ENCODE results near the gene ZNF134.

ZNF134 gene

DNA sequence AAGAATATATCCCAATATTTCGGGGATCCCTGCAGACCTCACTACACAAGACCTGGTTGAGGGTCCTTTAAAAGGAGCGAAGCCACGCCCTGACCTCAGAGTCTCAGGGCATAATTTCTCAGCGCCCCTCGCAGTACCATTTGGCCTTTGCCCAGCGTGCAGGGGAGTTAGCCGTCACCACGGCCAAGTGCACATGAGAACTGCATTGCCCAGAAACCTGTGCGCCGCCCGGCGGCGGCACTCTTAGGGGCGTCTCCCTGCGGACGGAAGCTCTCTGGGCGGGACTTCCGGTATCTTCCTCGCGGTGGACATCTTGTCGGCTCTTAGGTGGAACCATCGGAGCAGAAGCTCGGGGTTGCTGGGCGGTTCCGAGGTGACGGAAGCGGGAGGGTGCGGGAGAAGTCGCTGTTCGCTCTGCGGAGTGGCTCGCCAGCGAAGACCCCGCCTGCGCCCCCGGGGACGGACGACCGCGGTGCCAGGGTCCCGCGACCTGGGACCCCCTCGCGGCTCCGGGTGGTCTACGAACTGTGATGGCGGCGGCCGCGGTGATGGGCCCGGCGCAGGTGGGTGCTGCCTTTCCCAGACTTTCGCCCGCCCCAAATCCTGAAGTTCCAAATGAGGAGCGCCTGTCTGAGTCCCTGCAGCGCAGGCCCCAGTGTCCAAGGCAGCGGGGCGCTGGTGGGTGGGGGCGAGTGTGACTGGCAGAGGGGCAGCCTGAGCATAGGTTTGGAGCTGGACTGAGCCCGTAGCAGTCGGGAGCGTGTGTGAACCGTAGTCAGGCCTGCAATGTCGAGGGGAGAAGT lies at the start of gene ZNF134:
Gene ZNF134, plus strand, starts transcription at position 302 of the 803 bp plus-strand sequence. CDS start 5,227 bp downstream, outside the sequence.
- peak within 1 kb of the TSS; percentile 79 for H2AFZ ChIP-seq (ENCODE audit: low read length, unreplicated experiment)
- no peak within 1 kb of the TSS for H3K27ac ChIP-seq (ENCODE audit: low read depth, low read length)
- no peaks in the 10 kb centered on the region for H3K4me1 ChIP-seq (ENCODE audit: control insufficient read depth, insufficient read depth, low read length, unreplicated experiment)
- H3K4me3 ChIP-seq (ENCODE audit: low read depth, low read length) = peak within 1 kb of the TSS; percentile 93
- peaks cover 42% of the 10 kb centered on the region for H3K36me3 ChIP-seq (ENCODE audit: insufficient read depth, low read length)
- no peaks in the 10 kb centered on the region for H3K27me3 ChIP-seq (ENCODE audit: insufficient read depth, low read length)
- peaks cover 49% of the 10 kb centered on the region for H3K79me2 ChIP-seq (ENCODE audit: control insufficient read depth, insufficient read depth, low read length, unreplicated experiment)

DNA sequence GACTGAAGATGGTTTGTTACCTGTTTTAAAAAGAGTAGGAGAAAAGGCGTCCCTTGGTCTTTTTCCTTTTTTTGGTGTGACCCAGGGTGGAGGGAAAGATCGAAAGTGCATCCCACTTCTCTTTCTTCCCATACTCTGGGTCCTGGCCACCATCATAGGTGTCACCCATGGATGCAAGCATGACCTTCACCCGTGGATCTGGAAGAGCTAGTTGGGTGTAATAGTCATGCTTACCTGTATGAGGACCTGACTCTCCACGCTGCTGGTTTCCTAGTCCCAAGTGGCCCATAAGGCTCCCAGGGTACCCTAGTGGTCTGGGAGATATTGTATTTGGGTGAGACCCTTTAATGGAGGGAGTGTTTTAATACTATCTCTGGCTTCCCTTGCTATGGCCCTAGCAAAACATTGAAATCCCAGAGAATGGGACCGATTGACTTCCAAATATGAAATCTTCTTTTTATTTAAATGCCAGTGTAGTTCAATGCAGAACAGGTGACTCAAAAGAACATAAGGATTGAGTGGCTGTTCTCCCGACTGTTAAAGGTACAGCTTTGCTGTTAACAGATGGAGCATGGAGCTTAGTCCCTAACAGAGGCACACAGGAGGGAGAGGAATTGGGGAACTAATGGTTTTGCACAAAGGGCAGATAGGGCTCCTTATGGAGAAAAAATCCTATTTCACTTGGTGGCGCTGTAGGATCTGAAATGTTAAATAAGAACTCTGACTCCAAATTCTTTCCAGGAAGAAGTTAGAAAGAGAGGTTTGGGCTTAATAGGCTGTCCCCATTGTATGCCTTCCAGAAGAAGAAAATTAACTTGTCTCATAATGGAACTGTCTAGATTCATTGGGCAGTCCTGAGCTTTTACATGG lies 47.4 kb upstream of the ZNF134 start:
- Histone ChIP-seq H3K36me3 (ENCODE audit: insufficient read depth, low read length) (peaks cover 10% of the 10 kb centered on the region; the same call in 1 of the 2 replicates), H3K4me3 (ENCODE audit: low read depth, low read length) (no peak overlapping the region), H2AFZ (ENCODE audit: low read length, unreplicated experiment) (no peak overlapping the region), H3K27me3 (ENCODE audit: insufficient read depth, low read length) (no peaks in the 10 kb centered on the region), H3K27ac (ENCODE audit: low read depth, low read length) (no peak overlapping the region), H3K79me2 (ENCODE audit: control insufficient read depth, insufficient read depth, low read length, unreplicated experiment) (no peaks in the 10 kb centered on the region), H3K4me1 (ENCODE audit: control insufficient read depth, insufficient read depth, low read length, unreplicated experiment) (no peaks in the 10 kb centered on the region)

DNA sequence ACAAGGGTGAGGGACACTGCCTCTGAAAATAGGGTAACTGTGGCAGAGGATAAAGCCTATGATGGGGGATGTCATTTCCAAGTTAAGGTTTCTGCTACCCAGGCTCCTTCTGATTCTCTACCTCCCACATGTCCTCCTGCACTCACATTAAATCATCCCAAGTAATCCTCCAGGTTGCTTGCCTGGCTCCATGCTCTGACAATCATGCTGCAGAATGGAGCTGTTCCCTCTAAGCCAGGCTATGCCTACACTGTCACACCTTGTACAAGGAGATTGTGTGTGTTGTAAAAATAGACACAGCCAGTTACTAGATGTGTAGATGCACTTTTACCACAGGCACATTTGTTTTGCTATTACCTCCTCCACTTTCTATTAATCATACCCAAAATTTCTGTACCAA lies 43.3 kb upstream of the ZNF134 start:
- peaks cover 49% of the 10 kb centered on the region for H3K36me3 ChIP-seq (ENCODE audit: insufficient read depth, low read length)
- no peak overlapping the region for H2AFZ ChIP-seq (ENCODE audit: low read length, unreplicated experiment)

DNA sequence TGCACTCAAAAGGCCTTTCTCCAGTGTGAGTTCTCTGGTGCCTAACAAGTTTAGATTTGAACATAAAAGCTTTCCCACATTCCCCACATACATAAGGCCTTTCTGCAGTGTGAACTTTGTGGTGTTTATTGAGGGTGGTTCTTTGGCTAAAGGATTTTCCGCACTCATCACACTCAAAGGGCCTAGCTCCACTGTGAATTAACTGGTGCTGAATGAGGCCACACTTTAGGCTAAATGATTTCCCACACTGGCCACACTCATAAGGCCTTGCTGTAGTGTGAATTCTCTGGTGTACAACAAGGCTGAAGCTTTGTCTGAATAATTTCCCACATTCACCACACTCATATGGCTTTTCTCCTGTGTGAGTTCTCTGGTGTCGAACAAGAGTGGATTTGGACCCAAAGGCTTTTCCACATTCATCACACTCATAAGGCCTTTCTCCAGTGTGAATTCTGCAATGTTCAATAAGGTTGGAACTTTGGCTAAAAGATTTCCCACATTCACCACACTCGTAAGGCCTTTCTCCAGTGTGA lies 41.6 kb upstream of the ZNF134 start:
- peaks cover 62% of the 10 kb centered on the region for H3K36me3 ChIP-seq (ENCODE audit: insufficient read depth, low read length)
- no peaks in the 10 kb centered on the region for H3K27me3 ChIP-seq (ENCODE audit: insufficient read depth, low read length)
- H2AFZ ChIP-seq (ENCODE audit: low read length, unreplicated experiment) = no peak overlapping the region
- H3K4me1 ChIP-seq (ENCODE audit: control insufficient read depth, insufficient read depth, low read length, unreplicated experiment) = no peaks in the 10 kb centered on the region
- H3K79me2 ChIP-seq (ENCODE audit: control insufficient read depth, insufficient read depth, low read length, unreplicated experiment) = peaks cover 9% of the 10 kb centered on the region
- no peak overlapping the region for H3K27ac ChIP-seq (ENCODE audit: low read depth, low read length)
- no peak overlapping the region for H3K4me3 ChIP-seq (ENCODE audit: low read depth, low read length)

More for the DNA sequence above, 43.3 kb upstream of the ZNF134 start:
- H3K79me2 ChIP-seq (ENCODE audit: control insufficient read depth, insufficient read depth, low read length, unreplicated experiment) = no peaks in the 10 kb centered on the region
- no peaks in the 10 kb centered on the region for H3K4me1 ChIP-seq (ENCODE audit: control insufficient read depth, insufficient read depth, low read length, unreplicated experiment)
- no peaks in the 10 kb centered on the region for H3K27me3 ChIP-seq (ENCODE audit: insufficient read depth, low read length)
- H3K27ac ChIP-seq (ENCODE audit: low read depth, low read length) = no peak overlapping the region
- H3K4me3 ChIP-seq (ENCODE audit: low read depth, low read length) = no peak overlapping the region

DNA sequence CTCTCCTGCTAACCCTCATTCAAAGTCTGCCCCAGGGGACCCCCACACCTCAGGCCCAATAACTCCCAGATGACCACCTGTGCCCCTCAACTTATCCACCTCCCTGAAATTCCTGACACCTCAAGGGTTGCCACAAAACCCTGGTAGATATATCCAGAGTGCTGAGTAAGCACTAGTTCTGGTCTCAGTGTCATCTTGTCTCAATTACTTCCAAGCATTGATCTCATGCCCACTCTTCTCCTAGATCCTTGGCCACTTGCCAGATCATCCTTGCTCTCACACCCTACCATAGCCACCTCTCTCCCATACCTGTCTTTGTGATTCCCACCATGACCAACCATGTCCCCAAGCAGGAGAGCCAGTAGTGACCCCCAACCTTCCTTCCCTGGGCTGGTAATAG lies 37.4 kb upstream of the ZNF134 start:
- H3K36me3 ChIP-seq (ENCODE audit: insufficient read depth, low read length) = peaks cover 52% of the 10 kb centered on the region
- no peak overlapping the region; the same call in 1 of the 2 replicates for H3K4me3 ChIP-seq (ENCODE audit: low read depth, low read length)
- peaks cover 20% of the 10 kb centered on the region for H3K79me2 ChIP-seq (ENCODE audit: control insufficient read depth, insufficient read depth, low read length, unreplicated experiment)

DNA sequence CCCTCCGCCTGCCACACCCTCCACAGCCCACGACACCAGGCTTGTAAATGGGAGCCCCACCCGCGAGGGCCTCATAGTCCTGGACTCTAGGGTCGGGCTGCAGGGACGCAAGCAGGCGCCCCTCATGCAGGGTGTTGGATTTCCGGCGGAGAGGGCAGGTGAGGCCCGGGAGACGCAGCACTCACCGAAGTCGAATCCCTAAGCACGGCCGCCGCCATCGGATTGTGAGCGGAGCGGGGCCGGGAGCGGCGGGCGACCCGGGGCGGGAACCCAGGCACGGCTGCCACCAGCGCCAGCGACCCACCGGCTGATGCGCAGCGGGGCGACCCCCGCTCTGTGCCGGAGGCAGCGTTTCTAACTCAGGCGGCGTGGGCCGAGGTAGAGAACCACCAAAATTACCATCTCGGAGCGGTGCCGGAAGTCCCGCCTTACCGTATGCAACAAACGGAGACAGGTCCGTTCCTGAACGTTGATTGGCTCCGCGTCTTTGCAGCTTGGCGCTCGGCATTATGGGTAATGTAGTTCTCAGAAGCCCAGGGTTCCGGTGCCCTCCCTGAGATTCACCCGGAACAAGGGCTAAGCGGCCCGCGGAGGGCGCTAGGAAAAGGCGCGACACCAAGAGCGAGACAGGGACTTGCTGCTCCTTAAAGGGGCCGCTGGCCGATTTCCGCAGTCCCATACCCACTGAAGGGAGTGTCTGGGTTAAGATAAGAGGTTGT lies 35.4 kb upstream of the ZNF134 start, which contains the start of gene ZNF416:
Gene ZNF416, minus strand, starts transcription at position 425 of the 719 bp plus-strand sequence. Its CDS starts 207 bp downstream, at position 218.
- H3K36me3 ChIP-seq (ENCODE audit: insufficient read depth, low read length) = peaks cover 33% of the 10 kb centered on the region
- H3K4me3 ChIP-seq (ENCODE audit: low read depth, low read length) = peak within 1 kb of the TSS; percentile 79
- peaks cover 3% of the 10 kb centered on the region for H3K4me1 ChIP-seq (ENCODE audit: control insufficient read depth, insufficient read depth, low read length, unreplicated experiment)
- peaks cover 20% of the 10 kb centered on the region for H3K79me2 ChIP-seq (ENCODE audit: control insufficient read depth, insufficient read depth, low read length, unreplicated experiment)
- H3K27me3 ChIP-seq (ENCODE audit: insufficient read depth, low read length) = no peaks in the 10 kb centered on the region
- no peak within 1 kb of the TSS for H3K27ac ChIP-seq (ENCODE audit: low read depth, low read length)
- peak within 1 kb of the TSS; percentile 55 for H2AFZ ChIP-seq (ENCODE audit: low read length, unreplicated experiment)

More for the DNA sequence above, 37.4 kb upstream of the ZNF134 start:
- Histone ChIP-seq H3K27ac (ENCODE audit: low read depth, low read length) (no peak overlapping the region), H3K27me3 (ENCODE audit: insufficient read depth, low read length) (no peaks in the 10 kb centered on the region), H3K4me1 (ENCODE audit: control insufficient read depth, insufficient read depth, low read length, unreplicated experiment) (peaks cover 3% of the 10 kb centered on the region), H2AFZ (ENCODE audit: low read length, unreplicated experiment) (no peak overlapping the region)

DNA sequence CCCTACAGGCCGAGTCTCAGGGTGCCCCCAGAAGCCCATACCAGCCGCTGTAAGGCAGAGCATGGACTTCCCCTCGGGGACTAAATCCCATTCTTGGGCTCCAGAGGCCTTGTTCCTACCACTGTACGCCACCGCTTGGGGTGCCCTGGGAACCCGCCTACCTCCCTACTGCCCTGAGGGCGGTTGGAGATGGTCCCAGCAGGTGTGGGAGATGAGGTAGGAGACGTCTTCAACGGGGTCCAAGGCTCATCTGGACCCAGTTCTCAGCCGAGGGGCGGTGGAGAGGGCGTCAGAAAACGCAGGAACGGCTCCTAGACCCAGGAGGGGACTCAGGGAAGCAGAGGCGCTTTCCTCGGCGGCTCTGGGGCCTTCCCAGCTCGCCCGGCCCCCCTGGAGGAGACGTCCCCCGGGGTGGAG lies 30.9 kb upstream of the ZNF134 start:
- no peaks in the 10 kb centered on the region for H3K27me3 ChIP-seq (ENCODE audit: insufficient read depth, low read length)
- peaks cover 18% of the 10 kb centered on the region for H3K79me2 ChIP-seq (ENCODE audit: control insufficient read depth, insufficient read depth, low read length, unreplicated experiment)
- H3K27ac ChIP-seq (ENCODE audit: low read depth, low read length) = no peak overlapping the region
- H3K4me3 ChIP-seq (ENCODE audit: low read depth, low read length) = peak overlapping the region; percentile 95
- peaks cover 9% of the 10 kb centered on the region; the same call in 1 of the 2 replicates for H3K36me3 ChIP-seq (ENCODE audit: insufficient read depth, low read length)
- no peaks in the 10 kb centered on the region for H3K4me1 ChIP-seq (ENCODE audit: control insufficient read depth, insufficient read depth, low read length, unreplicated experiment)
- peak overlapping the region; percentile 96 for H2AFZ ChIP-seq (ENCODE audit: low read length, unreplicated experiment)

DNA sequence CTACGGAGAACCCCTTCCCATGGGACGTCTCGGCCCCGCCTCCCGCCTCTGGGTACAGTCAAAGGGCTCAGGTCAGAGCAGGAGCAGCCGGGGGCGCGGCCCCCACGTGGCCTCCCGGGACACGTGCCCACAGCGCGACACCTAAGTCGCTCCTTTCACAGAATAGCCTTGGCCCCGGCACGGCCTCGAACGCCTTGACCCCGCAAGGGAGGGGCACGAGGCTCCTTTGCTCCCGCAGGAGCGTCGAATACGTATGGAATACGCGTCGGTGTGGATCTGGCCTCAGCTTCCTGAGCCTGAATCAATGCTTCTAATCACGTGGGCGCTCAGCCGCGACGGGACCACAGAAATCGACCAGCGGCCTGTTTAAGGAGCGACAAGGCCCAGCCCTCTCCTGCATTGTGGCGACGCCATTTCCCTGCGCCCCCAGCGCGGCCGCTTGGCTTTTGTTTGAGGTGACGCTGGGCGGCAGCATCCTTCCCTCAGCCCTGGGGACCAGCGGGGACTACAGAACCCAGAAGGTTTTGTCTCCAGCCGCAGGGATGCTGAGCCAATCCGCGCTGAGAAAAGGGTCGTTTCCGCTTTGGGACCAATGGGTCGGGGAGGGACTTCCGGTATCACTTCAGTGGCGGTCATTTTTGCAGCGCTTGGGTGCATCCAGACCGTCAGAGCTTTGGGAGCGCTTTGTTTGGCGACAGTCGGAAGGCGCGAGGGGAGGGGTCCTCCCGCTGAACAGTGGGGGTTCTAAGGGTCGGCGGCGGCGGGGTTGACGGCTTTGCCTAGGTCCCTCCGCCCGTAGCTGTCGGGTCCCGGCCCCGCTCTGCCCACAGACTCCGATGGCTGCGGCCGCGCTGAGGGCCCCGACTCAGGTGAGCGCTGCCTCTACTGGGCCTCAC lies 30.3 kb upstream of the ZNF134 start, which contains the start of gene ZIK1:
Gene ZIK1, plus strand, starts transcription at position 625 of the 896 bp plus-strand sequence. Its CDS starts 212 bp downstream, at position 837.
- Histone ChIP-seq H2AFZ (ENCODE audit: low read length, unreplicated experiment) (peak within 1 kb of the TSS; percentile 96), H3K27ac (ENCODE audit: low read depth, low read length) (no peak within 1 kb of the TSS; the same call in 1 of the 2 replicates), H3K27me3 (ENCODE audit: insufficient read depth, low read length) (no peaks in the 10 kb centered on the region), H3K4me3 (ENCODE audit: low read depth, low read length) (peak within 1 kb of the TSS; percentile 95), H3K4me1 (ENCODE audit: control insufficient read depth, insufficient read depth, low read length, unreplicated experiment) (no peaks in the 10 kb centered on the region), H3K79me2 (ENCODE audit: control insufficient read depth, insufficient read depth, low read length, unreplicated experiment) (peaks cover 14% of the 10 kb centered on the region), H3K36me3 (ENCODE audit: insufficient read depth, low read length) (peaks cover 15% of the 10 kb centered on the region)

DNA sequence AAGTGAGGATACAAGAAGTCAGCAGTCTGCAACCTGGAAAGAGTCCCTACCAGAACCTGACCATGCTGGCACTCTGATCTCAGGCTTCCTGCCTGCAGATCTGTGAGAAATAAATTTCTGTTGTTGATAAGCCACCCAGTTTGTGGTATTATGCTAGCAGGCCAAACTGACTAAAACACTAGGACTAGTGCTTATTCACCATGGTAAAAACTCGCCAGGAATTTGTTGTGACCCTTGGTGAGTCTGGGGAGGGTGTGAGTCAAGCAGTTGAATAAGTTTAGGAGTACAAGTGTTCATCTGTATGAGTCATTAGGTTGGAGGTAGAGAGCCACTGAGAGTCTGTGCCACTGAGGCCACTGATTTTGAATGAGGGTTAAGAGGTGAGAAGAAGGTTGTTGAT lies 26.5 kb upstream of the ZNF134 start:
- peaks cover 49% of the 10 kb centered on the region for H3K36me3 ChIP-seq (ENCODE audit: insufficient read depth, low read length)
- no peaks in the 10 kb centered on the region for H3K4me1 ChIP-seq (ENCODE audit: control insufficient read depth, insufficient read depth, low read length, unreplicated experiment)
- peak overlapping the region; percentile 40; the same call in 1 of the 2 replicates for H3K27ac ChIP-seq (ENCODE audit: low read depth, low read length)

More for the DNA sequence above, 26.5 kb upstream of the ZNF134 start:
- H3K4me3 ChIP-seq (ENCODE audit: low read depth, low read length) = no peak overlapping the region
- no peak overlapping the region for H2AFZ ChIP-seq (ENCODE audit: low read length, unreplicated experiment)
- H3K27me3 ChIP-seq (ENCODE audit: insufficient read depth, low read length) = no peaks in the 10 kb centered on the region
- H3K79me2 ChIP-seq (ENCODE audit: control insufficient read depth, insufficient read depth, low read length, unreplicated experiment) = peaks cover 14% of the 10 kb centered on the region

Measured in ACC112 (cell line).